Activated T-cell treated with anti-CD3 and anti-CD28 coated beads, Interleukin-2, amount 50 U/mL, for 4 hours (primary cell): Measurements from ENCODE around the gene NDUFV1. TPM values are rescaled to one million over a fixed set of nuclear protein-coding genes. Genes with fewer than 3 reads are reported as not detected.
A peak's percentile ranks its signal among the peaks of the same experiment; 100 is the strongest.
"Not testable (repeated sequence)": the region's sequence is repeated elsewhere in the genome, so short reads cannot be mapped to it uniquely, and the experiment has no call there.

ENCODE experiments used
- ATAC-seq, 2 donors: fragments of 200-7000 bp; cut with Tn5 transposase; one replicate each; pipeline ENCODE4 v1.10.0; 2021
- DNase-seq: peaks from one replicate; pipeline ENCODE4 v3.0.0-alpha.2; 2020
- H3K27me3 Mint-ChIP-seq: one replicate; pipeline ENCODE4 v1.8.0; 2021; ENCODE audit warnings: low read depth, mixed read lengths
- H3K36me3 Mint-ChIP-seq: one replicate; pipeline ENCODE4 v1.8.0; 2022; ENCODE audit warnings: mixed read lengths; ENCODE audit not compliant: insufficient read depth
- H3K4me1 Mint-ChIP-seq: one replicate; pipeline ENCODE4 v1.8.0; 2021; ENCODE audit warnings: low read depth, mixed read lengths
- H3K4me3 Mint-ChIP-seq: one replicate; pipeline ENCODE4 v1.8.0; 2021; ENCODE audit warnings: mild to moderate bottlenecking, moderate library complexity, mixed read lengths
- H3K9me3 Mint-ChIP-seq: one replicate; pipeline ENCODE4 v1.8.0; 2021; ENCODE audit warnings: mixed read lengths
- total RNA-seq, 3 donors: library from RNA; stranded (reverse); gene quantifications; one replicate each; pipeline ENCODE4 v1.2.1, GENCODE V29; 2021

Gene NDUFV1
- total RNA-seq, 3 donors from 2014 or later: 338 to 353 (median 350) TPM

DNA sequence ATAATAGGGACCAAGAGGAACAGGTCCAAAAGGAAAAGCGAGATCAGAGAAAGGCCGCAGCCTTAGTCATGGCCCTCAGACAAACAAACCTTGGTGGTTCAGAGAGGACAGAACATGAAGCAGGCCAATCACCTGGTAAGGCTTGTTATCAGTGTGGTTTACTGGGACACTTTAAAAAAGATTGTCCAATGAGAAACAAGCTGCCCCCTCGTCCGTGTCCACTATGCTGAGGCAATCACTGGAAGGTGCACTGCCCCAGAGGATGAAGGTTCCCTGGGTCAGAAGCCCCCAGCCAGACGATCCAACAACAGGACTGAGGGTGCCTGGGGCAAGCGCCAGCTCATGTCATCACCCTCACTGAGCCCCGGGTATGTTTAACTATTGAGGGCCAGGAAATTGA is 16.2 kb downstream of the NDUFV1 start:
- not testable (repeated sequence) for H3K9me3 Mint-ChIP-seq, H3K4me3 Mint-ChIP-seq, ATAC-seq, H3K4me1 Mint-ChIP-seq, H3K36me3 Mint-ChIP-seq, H3K27me3 Mint-ChIP-seq, DNase-seq

DNA sequence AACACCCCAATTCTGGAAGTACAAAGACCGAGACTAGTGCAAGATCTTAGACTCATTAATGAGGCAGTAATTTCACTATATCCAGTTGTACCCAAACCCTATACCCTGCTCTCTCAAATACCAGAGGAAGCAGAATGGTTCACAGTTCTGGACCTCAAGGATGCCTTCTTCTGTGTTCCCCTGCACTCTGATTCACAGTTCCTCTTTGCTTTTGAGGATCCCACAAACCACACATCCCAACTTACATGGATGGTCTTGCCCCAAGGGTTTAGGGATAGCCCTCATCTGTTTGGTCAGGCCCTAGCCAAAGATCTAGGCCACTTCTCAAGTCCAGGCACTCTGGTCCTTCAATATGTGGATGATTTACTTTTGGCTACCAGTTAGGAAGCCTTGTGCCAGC is 17.1 kb downstream of the NDUFV1 start:
- H3K27me3 Mint-ChIP-seq, H3K4me3 Mint-ChIP-seq, H3K4me1 Mint-ChIP-seq, H3K9me3 Mint-ChIP-seq, DNase-seq, H3K36me3 Mint-ChIP-seq, ATAC-seq: not testable (repeated sequence)

DNA sequence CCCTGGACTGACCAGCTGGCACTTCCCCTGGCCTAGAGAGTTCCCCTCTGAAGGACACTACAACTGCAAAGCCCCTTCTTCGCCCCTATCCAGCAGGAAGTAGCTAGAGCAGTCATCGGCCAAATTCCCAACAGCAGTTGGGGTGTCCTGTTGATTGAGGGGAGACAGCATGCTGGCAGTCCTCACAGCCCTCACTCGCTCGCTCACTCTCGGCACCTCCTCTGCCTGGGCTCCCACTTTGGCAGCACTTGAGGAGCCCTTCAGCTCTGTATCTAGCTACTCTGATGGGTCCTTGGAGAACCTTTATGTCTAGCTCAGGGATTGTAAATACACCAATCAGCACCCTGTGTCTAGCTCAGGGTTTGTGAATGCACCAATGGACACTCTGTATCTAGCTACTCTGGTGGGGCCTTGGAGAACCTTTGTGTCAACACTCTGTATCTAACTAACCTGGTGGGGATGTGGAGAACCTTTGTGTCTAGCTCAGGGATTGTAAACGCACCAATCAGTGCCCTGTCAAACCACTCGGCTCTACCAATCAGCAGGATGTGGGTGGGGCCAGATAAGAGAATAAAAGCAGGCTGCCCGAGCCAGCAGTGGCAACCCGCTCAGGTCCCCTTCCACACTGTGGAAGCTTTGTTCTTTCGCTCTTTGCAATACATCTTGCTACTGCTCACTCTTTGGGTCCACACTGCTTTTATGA is 19.5 kb downstream of the NDUFV1 start:
- not testable (repeated sequence) for H3K4me3 Mint-ChIP-seq, H3K27me3 Mint-ChIP-seq, DNase-seq, H3K4me1 Mint-ChIP-seq, ATAC-seq, H3K9me3 Mint-ChIP-seq, H3K36me3 Mint-ChIP-seq

DNA sequence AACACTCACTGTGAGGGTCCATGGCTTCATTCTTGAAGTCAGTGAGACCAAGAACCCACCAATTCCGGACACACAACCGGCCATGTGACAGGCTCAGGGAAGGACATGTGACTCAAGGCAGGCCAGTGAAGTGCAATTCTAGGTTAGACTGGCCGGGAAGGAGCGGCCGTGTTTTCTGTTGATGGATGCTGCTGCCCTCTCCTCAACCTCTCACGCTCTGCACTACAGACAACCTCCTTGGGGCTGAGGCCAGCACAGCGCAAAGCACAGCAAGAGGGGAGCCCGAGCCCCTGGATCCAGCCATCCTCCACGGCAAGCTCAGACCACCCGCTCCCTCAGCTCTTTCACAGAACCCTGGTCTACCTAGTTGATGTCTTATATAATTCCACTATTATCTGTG is 20.2 kb downstream of the NDUFV1 start:
- H3K36me3 Mint-ChIP-seq: no peaks in the 10 kb centered on the region
- peaks cover 6% of the 10 kb centered on the region for H3K4me1 Mint-ChIP-seq
- H3K4me3 Mint-ChIP-seq: no peak overlapping the region
- no peaks in the 10 kb centered on the region for H3K27me3 Mint-ChIP-seq
- no peaks in the 10 kb centered on the region for H3K9me3 Mint-ChIP-seq
- ATAC-seq (no peak), DNase-seq (no peak)

DNA sequence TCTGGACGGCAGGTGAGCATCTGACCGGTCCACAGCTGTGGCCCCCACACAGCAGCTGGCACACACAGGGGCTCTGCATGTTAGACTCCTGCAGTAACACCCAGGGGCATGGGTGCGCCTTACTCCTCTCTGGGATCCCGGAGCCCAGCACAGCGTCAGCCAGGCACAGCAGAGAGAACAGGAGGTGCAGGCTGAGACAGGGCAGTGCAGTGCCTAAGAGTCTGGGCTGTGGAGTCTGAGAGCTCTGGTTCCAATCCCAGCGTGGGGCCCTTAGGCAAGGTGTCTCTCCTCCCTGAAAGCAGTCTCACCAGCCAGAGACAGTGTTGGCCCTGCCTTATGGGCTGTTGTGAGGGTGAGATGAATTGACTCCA is 20.7 kb downstream of the NDUFV1 start:
- no peaks in the 10 kb centered on the region for H3K9me3 Mint-ChIP-seq
- H3K4me3 Mint-ChIP-seq: no peak overlapping the region
- peaks cover 6% of the 10 kb centered on the region for H3K4me1 Mint-ChIP-seq
- no peaks in the 10 kb centered on the region for H3K36me3 Mint-ChIP-seq
- DNase-seq: no peak
- no peak for ATAC-seq
- no peaks in the 10 kb centered on the region for H3K27me3 Mint-ChIP-seq

DNA sequence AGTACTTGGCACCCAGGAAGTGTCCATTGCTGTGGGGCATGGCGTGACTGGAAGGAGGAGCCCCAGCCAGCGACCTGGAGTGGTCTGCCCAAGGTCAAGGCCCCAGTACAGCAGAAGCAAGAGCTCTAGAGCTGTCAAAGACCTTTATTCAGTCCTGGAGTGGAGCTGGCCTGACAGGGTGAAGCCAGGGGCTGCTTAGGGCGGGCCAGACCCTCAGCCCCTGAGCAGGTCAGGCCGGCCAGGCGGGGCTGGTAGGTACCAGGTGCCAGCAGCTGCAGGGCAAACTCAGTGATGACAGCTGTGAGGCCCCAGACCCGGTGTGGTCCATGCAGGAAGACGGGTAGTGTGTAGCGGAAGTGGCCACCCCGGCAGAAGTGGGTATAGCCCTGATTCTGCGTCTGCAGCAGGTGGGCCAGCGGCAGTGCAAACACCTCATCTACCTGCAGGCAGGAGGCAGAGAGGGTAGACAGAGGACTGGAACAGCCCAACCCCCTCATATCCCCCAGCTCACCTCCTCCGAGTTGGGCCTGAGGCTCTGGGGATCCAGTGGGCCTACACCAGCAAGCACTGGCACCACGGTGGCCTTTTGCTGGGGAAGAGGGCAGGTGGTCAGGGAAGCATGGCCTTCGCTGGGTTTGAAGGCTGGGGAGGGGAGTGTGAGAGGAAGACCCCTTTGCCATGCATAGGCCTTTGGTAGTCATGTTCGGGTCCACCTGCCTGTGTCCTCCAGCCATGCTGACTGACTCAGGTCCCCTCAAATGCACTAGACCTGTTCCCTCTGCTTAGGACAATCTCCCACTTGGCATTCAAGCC is 21.3 kb downstream of the NDUFV1 start:
- DNase-seq: no peak
- H3K9me3 Mint-ChIP-seq: no peaks in the 10 kb centered on the region
- H3K4me1 Mint-ChIP-seq: peaks cover 6% of the 10 kb centered on the region
- no peak for ATAC-seq
- no peaks in the 10 kb centered on the region for H3K27me3 Mint-ChIP-seq
- H3K36me3 Mint-ChIP-seq: no peaks in the 10 kb centered on the region
- no peak overlapping the region for H3K4me3 Mint-ChIP-seq

DNA sequence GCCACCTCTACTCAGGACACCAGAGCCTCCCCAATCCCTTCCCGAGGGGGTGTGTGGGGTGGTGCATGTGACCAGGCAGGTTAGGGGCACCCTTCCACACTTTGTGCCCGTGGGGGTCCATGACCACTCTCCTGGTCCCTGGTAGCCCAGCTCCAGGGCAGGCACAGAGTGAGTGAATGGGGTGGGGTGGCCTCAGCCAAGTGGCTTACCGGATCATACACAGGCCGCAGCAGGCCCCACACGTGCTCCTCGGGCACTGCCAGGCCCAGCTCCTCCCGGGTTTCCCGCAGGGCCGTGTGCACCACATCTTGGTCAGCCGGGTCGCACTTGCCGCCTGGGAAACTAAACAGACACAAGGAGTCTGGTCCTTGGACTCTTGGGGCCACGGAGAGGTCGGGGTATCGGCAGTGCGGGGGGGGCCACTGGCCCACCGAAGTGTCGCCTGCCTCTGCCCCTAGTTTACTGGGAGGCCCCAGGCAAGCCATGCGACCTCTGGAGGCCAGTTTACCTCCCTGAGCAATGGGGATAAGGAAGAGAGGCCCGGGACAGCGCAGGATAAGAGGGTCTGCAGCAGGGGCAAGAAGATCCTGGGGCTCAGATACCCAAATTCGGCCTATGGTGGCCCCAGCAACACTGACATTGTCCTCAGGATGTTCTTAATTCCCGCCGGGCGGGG is 22.1 kb downstream of the NDUFV1 start:
- Mint-ChIP-seq H3K4me3 (peak overlapping the region; percentile 53), H3K27me3 (no peaks in the 10 kb centered on the region), H3K36me3 (no peaks in the 10 kb centered on the region), H3K4me1 (peaks cover 6% of the 10 kb centered on the region), H3K9me3 (no peaks in the 10 kb centered on the region)
- ATAC-seq (no peak), DNase-seq (no peak)

DNA sequence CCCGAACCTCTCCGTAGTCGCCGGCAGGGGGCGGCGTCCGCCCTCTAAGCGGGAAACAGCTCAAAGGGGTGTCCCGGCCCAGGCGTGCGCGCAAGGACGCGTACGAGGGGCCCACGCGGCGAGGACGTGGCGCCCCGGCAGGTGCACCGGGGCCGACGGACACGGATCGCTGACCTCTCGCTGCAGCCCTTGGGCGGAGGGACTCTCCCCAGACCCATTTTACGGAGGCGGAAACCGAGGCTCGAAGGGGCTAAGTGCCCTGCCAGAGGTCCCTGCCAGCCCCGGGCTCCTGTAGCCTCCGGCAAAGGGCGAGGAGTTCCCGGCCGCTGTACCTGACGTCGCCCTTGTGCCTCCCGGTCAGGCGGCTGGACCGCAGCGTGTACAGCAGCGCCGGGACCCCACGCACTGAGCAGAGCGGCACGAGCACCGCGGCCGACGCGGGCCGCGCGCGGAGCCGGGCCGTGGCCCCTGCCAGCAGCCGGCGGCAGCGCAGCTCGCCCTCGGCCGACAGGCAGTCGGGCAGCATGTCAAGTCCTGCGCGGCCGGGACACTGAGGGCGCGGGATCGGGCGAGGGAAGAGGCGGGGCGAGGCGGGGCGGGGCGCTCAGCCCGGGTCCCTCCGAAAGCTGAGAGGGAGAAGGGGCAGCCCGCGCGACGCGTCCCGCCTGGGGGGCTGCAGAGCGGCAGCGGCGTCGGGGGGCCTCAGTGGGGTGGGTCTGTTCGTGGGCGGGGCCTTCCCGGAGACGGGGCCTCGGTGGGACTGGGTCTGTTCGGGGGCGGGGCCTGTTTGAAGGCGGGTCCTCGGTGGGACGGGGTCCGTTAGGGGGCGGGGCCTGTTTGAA is 22.9 kb downstream of the NDUFV1 start, which contains the start of gene NUDT8:
TSS of gene NUDT8 (minus strand) at position 552 of the 842 bp plus-strand sequence. CDS start at position 526, 26 bp downstream.
- peak; percentile 73 to 82 for ATAC-seq

DNA sequence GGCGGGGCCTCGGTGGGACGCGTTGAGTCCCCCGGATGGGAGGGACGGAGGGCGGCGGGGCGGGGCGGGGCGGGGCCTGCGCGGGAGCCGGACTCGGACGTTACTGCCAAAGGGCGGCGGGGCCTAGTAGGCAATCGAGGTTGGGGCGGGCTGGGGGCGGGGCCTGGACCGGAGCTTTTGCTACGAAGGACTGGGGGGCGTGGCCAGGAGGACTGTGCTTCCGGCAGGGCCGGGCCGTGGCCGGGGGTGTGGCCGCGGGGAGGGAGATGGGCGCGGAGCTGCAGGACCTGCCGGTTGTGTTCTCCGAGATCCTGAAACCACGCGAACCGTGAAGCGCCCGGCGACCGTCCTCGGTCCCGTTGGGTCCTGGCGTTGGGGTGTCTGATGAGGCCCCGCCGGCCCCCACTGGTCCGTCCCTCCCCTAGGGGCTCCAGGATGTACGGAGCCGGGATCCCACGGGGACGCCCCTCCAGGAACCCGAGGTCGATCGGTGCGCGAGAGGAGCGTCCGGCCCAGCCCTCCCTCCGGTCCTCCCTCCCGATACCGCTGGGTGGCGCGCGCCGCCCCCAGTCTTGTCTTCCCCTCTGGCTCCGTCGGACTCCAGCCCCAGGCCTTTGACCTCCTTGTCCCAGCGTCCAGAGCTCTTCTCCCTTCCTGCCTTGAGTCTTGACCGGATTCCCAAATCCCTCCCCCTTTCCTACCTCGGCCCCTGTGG is 23.6 kb downstream of the NDUFV1 start:
- H3K4me1 Mint-ChIP-seq: peaks cover 6% of the 10 kb centered on the region
- ATAC-seq (peak; percentile 73 to 75), DNase-seq (peak; percentile 93)
- no peaks in the 10 kb centered on the region for H3K36me3 Mint-ChIP-seq
- H3K27me3 Mint-ChIP-seq: no peaks in the 10 kb centered on the region
- H3K4me3 Mint-ChIP-seq: peak overlapping the region; percentile 86
- H3K9me3 Mint-ChIP-seq: no peaks in the 10 kb centered on the region

More for the DNA sequence above, 22.9 kb downstream of the NDUFV1 start, which contains the start of gene NUDT8:
- peak within 1 kb of the TSS; percentile 86 for H3K4me3 Mint-ChIP-seq
- H3K4me1 Mint-ChIP-seq: peaks cover 6% of the 10 kb centered on the region
- no peaks in the 10 kb centered on the region for H3K9me3 Mint-ChIP-seq
- H3K36me3 Mint-ChIP-seq: no peaks in the 10 kb centered on the region
- DNase-seq: peak; percentile 86
- H3K27me3 Mint-ChIP-seq: no peaks in the 10 kb centered on the region

DNA sequence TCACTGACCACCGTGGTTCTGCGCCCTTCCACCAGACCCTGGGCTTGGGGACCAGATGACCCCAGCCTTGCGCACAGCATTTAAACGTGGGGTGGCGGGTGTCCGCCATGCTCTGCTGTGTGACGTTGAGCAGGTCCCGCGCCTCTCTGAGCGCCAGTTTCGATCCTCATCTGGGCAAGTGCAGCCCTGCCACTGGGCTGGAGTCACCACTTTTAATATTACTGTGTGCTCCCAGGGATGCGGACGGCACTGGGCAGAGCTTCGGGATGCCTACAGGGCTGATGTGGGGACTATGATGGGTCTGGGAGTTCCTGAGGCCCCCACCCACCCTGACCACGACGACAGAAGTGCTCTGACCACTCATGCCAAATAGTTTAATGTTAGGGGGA is 24.2 kb downstream of the NDUFV1 start:
- ATAC-seq (no peak), DNase-seq (no peak)
- H3K27me3 Mint-ChIP-seq: no peaks in the 10 kb centered on the region
- peak overlapping the region; percentile 86 for H3K4me3 Mint-ChIP-seq
- no peaks in the 10 kb centered on the region for H3K9me3 Mint-ChIP-seq
- H3K36me3 Mint-ChIP-seq: no peaks in the 10 kb centered on the region
- H3K4me1 Mint-ChIP-seq: peaks cover 6% of the 10 kb centered on the region

DNA sequence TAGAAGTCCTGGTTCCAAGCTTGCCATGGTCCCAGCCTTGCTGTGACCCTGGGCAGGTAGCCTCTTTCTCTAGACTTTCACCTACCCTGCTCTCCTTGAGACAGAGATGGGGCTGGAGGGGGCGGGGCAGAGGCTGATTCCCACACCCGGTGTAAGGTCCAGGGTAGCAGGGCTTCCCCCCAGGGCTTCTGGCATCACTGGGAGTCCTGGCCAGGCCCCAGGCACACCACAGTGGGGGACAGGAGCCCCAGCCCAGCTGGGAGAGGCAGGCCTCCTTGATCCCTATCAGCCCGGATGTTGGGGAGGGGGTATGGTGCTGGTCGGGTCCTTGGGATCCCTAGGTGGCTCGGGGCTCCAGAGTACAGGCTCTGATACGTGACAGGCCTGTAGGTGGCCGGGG is 24.7 kb downstream of the NDUFV1 start:
- Mint-ChIP-seq H3K27me3 (no peaks in the 10 kb centered on the region), H3K36me3 (no peaks in the 10 kb centered on the region), H3K9me3 (no peaks in the 10 kb centered on the region), H3K4me1 (peaks cover 6% of the 10 kb centered on the region), H3K4me3 (peak overlapping the region; percentile 86)
- ATAC-seq (no peak), DNase-seq (no peak)

DNA sequence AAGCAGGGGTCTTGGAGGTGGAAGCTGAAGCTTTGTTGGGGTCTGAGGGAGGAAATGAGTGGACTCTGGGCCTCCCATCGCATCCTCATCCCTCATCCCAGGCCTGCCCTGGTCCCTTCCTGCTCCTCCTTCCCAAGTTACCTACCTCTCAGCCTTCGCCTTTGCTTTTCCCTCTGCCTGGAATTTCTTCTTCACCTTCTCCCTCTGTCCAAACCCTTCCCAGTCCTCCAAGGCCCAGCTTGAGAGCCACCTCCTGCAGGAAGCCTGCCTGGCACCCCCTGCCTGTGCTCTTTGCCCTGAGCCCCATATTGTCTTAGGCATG is 25.1 kb downstream of the NDUFV1 start:
- Mint-ChIP-seq H3K4me1 (peaks cover 6% of the 10 kb centered on the region), H3K36me3 (no peaks in the 10 kb centered on the region), H3K4me3 (peak overlapping the region; percentile 51), H3K27me3 (no peaks in the 10 kb centered on the region), H3K9me3 (no peaks in the 10 kb centered on the region)
- ATAC-seq: no peak
- no peak for DNase-seq

DNA sequence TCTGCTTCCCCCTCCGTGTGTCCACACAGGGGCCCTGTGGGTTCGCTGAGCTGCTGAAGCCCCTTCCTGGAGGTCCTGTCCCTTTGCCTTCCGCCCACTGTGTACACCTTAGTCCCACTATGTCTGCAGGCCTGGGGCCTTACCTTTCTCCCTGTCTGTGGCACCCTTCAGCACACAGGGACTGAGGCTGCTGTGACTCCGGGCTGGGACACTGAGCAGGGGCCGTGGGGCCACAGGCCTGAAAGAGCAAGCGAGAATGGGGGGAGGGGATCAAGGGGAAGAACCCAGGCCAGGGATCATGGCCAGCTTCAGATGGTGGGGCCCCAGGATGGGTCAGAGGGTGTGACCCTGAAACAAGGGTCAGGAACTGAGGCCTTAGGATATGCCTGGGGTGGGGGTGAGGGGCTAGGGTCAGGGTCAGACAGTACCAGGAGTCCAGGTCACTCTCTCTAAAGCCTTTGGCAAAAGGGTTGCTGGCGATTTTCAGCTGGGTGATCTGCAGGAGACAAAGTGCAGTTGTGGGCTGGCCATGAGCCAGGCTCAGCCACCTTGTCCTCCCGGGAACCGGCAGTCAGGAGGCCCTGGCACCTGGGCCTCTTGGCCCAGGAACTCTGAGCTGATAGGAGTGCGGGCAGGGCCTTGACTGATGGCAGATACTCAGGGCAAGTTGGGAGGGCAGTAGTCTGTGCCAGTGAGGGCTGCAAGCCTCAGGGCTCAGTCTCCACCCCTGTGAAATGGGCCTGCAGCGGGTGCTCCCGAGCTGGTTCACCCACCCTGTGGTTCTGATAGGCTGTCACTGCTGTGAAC is 25.6 kb downstream of the NDUFV1 start:
- Mint-ChIP-seq H3K36me3 (no peaks in the 10 kb centered on the region), H3K4me1 (peaks cover 6% of the 10 kb centered on the region), H3K27me3 (no peaks in the 10 kb centered on the region), H3K9me3 (no peaks in the 10 kb centered on the region), H3K4me3 (peak overlapping the region; percentile 51)
- DNase-seq (no peak), ATAC-seq (no peak)
